Measurements from ENCODE around the gene NDFIP1.
"Not testable (repeated sequence)": the region's sequence is repeated elsewhere in the genome, so short reads cannot be mapped to it uniquely, and the experiment has no call there.

The NDFIP1 gene

DNA sequence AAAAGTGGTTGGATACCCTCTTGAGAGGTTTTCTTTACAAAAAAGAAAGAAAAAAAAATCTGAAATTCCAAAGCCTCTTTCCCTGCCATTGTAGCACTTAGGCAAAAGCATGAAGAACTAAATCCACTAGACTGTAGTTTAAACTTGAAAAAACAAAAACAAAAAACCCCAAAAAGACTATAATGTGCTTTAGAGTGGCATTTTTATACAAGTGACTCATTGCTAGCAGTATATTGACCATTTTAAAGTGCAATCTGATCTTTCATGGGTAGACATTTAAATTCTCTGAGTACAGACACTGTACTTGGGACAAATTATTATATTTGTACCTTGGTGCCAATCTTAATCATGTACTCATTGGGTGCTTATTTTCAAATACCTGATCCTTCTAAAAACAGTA is 50.8 kb downstream of the NDFIP1 start:
- DNase-seq: no peak

DNA sequence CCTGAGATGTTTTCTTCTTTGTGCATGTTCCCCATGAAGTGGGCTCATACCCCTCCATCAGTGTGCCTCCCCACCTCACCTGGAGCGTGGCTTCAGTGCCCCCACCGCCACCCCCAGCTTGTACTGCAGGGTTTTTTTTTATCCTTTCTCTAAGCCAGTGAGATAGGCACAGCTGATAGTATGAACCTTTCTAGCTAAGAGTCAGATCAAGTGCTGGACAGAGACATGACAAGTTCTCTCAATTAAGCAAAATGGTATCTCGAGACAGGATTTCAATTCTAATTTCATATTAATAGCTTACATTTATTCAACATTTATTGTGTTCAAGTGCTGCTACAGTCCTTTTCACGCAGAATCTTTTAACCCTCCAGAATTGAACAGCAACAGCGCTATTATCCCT is 55.7 kb downstream of the NDFIP1 start:
- DNase-seq: no peak

GRCh38 chr5:142166754-142167153 is 58.2 kb downstream of the NDFIP1 start:
- no peak for DNase-seq

GRCh38 chr5:142167458-142167857 is 58.9 kb downstream of the NDFIP1 start:
- DNase-seq: no peak

DNA sequence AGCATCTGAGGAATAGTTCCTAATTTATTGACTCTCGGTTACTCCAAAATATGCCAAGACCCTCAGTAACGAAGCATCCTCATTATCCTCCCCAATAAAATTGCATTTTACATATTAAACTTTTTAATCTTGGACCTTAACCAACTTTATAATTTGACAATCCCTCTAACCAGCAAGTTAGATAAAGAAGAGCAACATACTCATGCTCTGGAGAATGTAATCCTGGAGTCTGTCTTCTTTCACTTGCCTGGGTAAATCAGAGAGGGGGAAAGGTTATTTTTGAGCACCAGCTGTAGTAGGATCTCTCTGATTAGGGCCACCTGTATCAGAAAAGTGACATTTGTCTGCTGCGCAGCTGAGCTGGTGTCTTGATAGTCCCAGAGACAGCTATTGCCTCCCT is 59.8 kb downstream of the NDFIP1 start:
- DNase-seq: no peak

DNA sequence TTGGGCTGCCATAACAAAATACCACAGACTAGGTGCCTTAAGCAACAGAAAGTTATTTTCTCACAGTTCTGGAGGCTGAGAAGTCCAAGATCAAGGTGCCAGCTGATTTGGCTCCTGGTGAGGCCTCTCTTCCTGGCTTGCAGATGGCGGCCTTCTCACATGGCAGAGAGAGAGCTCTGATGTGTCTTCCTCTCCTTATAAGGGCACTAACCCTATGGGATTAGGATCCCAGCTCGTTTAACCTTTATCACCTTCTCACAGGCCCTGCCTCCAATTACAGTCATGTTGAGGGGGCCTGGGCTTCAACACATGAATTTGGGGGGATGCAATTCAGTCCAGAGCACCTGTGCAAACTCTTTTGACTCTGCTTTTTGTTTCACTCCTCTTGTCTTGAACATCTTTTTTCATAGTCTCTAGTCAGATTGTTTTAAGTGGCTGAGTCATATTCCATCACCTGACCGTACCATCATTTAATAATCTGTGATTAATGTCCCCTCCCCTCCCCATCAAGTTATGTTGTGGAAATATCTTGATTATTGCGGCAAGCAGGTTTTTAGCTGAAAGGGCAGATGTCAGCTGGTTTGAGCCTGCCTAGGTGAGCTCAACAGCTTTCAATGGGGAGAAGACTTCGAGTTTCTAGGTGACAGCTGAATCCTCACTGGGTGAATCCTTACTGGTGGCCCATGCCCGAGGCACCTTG is 61.8 kb downstream of the NDFIP1 start:
- DNase-seq: no peak

GRCh38 chr5:142171270-142171669 is 62.7 kb downstream of the NDFIP1 start:
- DNase-seq: no peak

GRCh38 chr5:142175039-142175438 is 66.5 kb downstream of the NDFIP1 start:
- no peak for DNase-seq

- DNase-seq: no peak
Measured at GRCh38 chr5:142175461-142176142, 67.0 kb downstream of the NDFIP1 start.

GRCh38 chr5:142176255-142176654 is 67.7 kb downstream of the NDFIP1 start:
- DNase-seq: no peak

DNA sequence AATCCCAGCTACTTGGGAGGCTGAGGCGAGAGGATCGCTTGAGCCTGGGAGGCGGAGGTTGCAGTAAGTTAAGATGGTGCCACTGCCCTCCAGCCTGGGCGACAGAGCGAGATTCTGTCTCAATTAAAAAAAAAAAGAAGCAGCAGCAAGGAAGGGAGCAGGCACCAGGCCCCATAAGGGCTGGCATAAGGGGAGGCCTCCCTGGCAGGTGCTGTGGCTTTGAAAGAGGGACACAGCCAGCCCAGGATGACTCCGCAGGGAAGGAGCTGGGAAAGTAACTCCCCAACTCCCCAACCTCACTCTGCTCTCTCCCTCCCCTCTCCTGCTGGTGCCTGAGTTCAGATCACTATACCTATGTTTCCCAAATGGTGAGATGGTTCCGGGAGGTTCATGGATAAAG is 70.1 kb downstream of the NDFIP1 start:
- no peak for DNase-seq

DNA sequence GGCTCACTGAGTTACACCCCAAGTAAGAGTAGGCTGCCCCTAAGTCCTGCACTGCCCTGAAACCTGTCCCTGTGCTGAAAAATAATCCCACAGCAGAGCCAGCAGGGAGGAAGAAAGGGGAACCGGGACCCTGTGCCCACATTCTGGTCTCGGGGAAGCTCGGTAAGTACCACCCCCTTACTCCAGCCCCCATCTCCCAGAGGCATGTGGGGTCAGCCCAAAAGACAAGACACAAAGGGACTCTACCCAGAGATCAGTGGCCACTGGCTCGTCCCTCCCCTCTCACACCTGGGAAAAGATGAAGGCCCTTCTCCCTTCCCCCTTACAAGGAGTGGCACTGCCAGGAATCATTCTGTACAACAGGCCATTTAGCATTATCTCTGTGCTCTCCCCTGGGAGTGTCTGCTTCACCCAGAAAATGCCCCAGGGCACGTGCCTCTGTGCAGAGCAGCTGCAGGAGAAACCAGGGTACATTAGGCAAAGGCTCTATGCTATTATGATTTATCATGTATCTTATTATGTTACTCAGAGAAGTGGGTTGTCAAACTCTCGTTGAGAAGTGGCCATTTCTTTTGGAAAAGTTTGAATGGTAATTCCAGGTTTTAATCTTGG is 71.3 kb downstream of the NDFIP1 start:
- DNase-seq: no peak

DNA sequence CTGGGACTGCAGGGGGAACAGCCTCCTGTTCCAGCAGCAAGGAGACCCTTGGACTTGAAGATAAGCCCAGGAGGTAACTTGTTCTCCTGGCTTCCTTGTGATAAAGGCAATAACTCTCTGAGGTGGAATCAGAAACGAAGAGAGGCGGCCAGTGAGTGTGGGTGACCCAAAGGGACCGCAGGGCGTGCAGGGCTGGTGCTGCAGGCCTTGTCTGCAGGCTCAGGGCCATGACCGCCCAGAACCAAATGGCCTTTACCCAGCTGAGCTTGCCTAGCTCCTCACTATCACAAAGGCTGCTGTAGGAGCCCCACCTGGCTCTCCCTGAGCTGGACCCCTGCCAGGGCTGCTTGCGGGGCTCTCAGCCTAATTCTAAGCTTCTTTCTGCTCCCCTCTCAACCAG is 72.5 kb downstream of the NDFIP1 start:
- DNase-seq: no peak

GRCh38 chr5:142181547-142182163 is 73.1 kb downstream of the NDFIP1 start:
- no peak for DNase-seq

GRCh38 chr5:142182840-142183239 is 74.3 kb downstream of the NDFIP1 start:
- DNase-seq: no peak

DNA sequence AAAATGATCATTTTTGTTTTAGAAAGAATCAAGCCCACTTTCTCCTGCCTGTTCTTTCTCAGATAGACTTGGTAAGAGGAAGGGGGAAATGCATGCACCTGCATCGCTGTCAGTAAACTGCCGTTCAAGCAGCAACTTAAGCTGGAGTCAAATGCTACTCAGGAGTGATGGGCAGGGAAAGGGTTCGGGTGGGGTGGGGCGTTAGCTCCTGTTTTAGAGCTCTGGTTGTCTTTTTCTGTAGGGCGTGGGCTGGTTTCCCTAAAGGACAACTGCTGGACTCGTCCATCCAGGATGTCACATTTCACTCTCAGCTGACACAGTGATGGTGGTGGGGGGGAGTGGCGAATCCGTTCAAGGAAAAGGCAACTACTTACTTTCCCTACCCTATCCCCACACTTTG is 75.0 kb downstream of the NDFIP1 start:
- DNase-seq: no peak

DNA sequence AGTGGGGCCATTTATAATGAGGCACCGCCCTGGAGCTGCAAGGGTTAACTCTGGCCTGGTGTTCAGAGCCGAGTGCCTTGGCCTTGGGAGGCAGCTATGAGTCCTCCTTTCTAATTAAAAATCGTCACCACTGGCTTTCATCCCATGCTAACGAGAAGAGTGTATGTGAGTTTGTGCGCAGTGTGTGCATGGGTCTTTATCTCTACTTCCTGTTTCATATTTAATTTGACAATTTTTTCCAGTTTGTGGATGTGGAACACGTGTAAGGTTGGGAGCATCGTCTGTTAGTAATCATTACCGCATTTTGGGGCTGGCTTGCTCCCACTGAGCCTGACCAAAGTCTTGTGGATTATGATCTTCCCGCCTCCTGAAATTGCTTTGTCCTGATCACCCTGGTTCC is 76.4 kb downstream of the NDFIP1 start:
- no peak for DNase-seq

- no peak for DNase-seq
Measured at GRCh38 chr5:142186514-142186856, 77.9 kb downstream of the NDFIP1 start.

DNA sequence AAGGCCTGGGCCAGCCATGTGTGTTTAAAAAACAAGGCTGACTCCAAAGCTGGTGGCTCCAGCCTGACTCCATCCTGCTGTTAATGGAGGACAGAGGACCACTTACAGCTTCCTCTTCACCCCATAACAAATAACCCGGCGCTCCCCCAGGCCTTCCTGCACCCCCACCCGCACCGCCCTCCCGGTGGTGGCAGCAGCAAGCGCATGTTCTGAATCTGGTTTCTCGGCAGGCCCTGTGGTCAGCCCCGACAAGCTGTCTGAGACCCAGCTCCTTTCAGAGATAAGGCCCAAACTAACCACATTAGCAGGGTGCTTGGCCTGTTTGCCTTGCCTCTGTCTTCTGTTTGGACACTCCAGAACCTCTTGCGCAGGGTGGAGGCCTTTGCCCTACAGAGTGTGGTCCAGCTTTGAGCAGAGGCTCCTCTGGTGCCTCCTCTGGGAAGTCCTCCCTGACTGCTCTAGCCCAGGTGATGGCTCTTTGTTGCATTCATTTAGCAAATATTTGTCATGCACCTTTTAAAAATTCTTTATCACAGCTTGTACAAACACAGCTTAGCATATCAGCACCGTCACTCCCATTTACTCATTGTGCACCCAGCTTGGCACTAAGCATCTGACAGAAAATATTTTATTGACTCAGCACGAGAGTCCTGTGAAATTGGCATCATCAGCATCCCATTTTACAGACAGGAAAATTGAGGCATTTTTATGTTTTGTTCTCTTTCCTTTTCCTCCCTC is 78.4 kb downstream of the NDFIP1 start:
- no peak for DNase-seq

DNA sequence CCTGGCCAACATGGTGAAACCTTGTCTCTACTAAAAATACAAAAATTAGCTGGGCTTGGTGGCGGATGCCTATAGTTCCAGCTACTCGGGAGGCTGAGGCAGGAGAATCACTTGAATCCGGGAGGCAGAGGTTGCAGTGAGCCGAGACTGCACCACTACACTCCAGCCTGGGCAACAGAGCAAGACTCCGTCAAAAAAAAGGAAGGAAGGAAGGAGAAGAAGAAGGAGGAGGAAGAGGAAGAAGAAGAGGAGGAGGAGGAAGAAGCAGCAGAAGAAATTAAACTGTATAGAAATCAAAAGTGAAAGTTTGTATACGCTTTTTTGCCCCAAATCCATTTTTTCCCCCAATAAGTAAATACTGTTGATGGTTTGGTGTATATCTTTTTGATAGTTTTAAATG is 80.1 kb downstream of the NDFIP1 start:
- not testable (repeated sequence) for DNase-seq

DNA sequence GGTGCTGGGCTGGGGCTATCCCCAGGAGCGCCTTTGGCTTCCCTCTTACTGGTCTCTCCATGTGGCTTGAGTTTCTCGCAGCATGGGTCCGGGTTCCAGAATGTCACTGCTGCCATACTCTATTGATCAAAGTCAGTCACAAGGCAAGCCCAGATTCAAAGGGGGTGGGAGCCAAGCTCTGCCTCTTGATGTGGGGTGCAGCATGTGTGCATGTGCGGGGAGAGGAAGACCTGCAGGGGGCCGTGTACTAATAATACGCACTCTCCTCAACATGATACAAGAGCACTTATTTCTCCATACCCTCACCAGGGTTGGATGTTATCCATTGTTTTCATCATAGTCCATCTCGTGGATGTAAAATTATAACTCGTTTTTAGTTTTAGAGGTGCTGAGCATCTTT is 81.2 kb downstream of the NDFIP1 start:
- DNase-seq: no peak

- DNase-seq: no peak
Measured at GRCh38 chr5:142191776-142192175, 83.2 kb downstream of the NDFIP1 start.

All from SW 1271 (cell line).